Amniotic epithelial cell (primary cell): ENCODE results near the gene CADM1.

Source experiments
- DNase-seq: peaks from one replicate; pipeline ENCODE4 v3.0.0-alpha.2; 2010; ENCODE audit warnings: low read depth

The CADM1 gene

GRCh38 chr11:115244758-115245157, 259.5 kb downstream of the CADM1 start:
- DNase-seq = no peak

- no peak for DNase-seq
Observed at GRCh38 chr11:115244296-115244695, 259.9 kb downstream of the CADM1 start.

- DNase-seq = no peak
Observed at GRCh38 chr11:115242982-115243381, 261.2 kb downstream of the CADM1 start.

GRCh38 chr11:115241899-115242298, 262.3 kb downstream of the CADM1 start:
- no peak for DNase-seq

- peak; percentile 21 for DNase-seq
Observed at GRCh38 chr11:115238791-115239190, 265.4 kb downstream of the CADM1 start.

GRCh38 chr11:115238086-115238485, 266.1 kb downstream of the CADM1 start:
- no peak for DNase-seq

- DNase-seq = peak; percentile 20
Observed at GRCh38 chr11:115237578-115237977, 266.6 kb downstream of the CADM1 start.

- DNase-seq = no peak
Observed at GRCh38 chr11:115234794-115235193, 269.4 kb downstream of the CADM1 start.

- DNase-seq = peak; percentile 79
Observed at GRCh38 chr11:115226556-115226955, 277.7 kb downstream of the CADM1 start.

- DNase-seq = no peak
Observed at GRCh38 chr11:115224551-115224950, 279.7 kb downstream of the CADM1 start.

GRCh38 chr11:115222863-115223530, 281.2 kb downstream of the CADM1 start:
- no peak for DNase-seq

GRCh38 chr11:115222218-115222862, 281.9 kb downstream of the CADM1 start:
- peak; percentile 96 for DNase-seq

GRCh38 chr11:115221461-115222069, 282.6 kb downstream of the CADM1 start:
- no peak for DNase-seq

GRCh38 chr11:115220911-115221310, 283.3 kb downstream of the CADM1 start:
- DNase-seq = no peak

GRCh38 chr11:115220423-115220822, 283.8 kb downstream of the CADM1 start:
- no peak for DNase-seq

- DNase-seq = no peak
Observed at GRCh38 chr11:115219376-115219775, 284.8 kb downstream of the CADM1 start.

GRCh38 chr11:115217726-115218311, 286.4 kb downstream of the CADM1 start:
- no peak for DNase-seq

GRCh38 chr11:115215694-115216617, 288.3 kb downstream of the CADM1 start:
- no peak for DNase-seq

GRCh38 chr11:115214644-115215234, 289.5 kb downstream of the CADM1 start:
- no peak for DNase-seq

GRCh38 chr11:115213007-115213406, 291.2 kb downstream of the CADM1 start:
- DNase-seq = no peak

- DNase-seq = no peak
Observed at GRCh38 chr11:115208808-115209259, 295.4 kb downstream of the CADM1 start.
